Fibroblast of villous mesenchyme (primary cell): ENCODE data around the gene CPZ. TPM values are rescaled to one million over a fixed set of nuclear protein-coding genes. Genes with fewer than 3 reads are reported as not detected.

ENCODE experiments used
- DNase-seq: peaks from one replicate; pipeline ENCODE4 v3.0.0-alpha.2; 2010; ENCODE audit warnings: low read depth
- H3K4me3 ChIP-seq: 2 replicates; pipeline ENCODE4 v1.5.1; 2011; ENCODE audit warnings: low read depth, mild to moderate bottlenecking, low read length
- total RNA-seq: library from RNA; depleted of rRNA; stranded (reverse); fragments of >200 nt; gene quantifications from 2 replicates; pipeline ENCODE4 v1.2.3, GENCODE V29; 2012
- TF ChIP-seq, protein P1 (sequence below): IDR thresholded peaks from 2 replicates; pipeline ENCODE4 v1.5.1; 2012; ENCODE audit warnings: low read depth, mild to moderate bottlenecking, low read length; ENCODE audit not compliant: insufficient read depth

The CPZ gene
- total RNA-seq, 1 donor, result 19.0 TPM

DNA sequence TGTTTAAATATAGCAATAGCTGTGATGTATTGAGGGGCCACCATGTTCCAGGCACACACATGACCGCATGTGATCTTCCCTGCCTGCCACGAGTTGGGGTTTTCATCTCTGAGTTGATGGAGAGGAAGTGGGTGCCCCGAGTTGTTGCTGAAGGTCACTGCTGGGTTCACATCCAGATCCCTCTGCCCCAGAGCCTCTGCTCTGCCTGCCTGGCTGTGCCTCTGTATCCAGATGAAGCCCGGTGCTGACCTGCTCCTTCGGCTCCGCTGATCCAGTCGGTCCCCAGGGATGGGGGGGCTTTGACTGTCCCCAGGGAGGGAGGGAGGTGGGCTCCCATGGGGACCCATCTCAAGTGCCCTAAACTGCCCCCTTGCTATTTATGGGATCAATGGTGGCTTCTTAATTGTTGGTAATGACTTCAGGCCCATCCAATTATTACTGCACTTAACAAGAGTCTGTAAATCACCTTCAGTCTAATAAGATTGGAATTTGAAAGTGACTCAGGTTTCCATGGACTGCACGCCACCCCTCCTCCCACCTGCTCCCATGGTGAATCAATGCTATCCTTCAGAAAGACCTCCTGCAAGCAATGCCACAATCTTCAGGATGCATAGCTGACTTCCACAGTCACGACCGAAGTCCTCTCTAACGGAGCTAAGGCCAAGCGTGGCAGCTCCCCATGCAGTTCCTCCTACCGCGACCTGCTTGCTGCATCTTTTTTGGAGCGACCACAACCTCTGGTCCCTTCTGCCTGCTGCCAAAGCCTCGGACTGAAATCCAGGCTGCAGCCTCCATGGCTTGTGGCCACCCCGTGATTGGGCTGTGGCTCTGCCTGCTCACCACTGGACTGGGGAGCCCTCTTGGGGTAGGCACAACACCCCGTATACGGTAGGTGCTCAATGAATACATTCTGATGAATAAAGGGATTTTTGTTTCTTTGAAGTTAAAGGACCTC is 73.1 kb downstream of the CPZ start:
- no peak for DNase-seq
- TF ChIP-seq, protein P1, sequence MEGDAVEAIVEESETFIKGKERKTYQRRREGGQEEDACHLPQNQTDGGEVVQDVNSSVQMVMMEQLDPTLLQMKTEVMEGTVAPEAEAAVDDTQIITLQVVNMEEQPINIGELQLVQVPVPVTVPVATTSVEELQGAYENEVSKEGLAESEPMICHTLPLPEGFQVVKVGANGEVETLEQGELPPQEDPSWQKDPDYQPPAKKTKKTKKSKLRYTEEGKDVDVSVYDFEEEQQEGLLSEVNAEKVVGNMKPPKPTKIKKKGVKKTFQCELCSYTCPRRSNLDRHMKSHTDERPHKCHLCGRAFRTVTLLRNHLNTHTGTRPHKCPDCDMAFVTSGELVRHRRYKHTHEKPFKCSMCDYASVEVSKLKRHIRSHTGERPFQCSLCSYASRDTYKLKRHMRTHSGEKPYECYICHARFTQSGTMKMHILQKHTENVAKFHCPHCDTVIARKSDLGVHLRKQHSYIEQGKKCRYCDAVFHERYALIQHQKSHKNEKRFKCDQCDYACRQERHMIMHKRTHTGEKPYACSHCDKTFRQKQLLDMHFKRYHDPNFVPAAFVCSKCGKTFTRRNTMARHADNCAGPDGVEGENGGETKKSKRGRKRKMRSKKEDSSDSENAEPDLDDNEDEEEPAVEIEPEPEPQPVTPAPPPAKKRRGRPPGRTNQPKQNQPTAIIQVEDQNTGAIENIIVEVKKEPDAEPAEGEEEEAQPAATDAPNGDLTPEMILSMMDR, result no peak
- no peak overlapping the region for H3K4me3 ChIP-seq

DNA sequence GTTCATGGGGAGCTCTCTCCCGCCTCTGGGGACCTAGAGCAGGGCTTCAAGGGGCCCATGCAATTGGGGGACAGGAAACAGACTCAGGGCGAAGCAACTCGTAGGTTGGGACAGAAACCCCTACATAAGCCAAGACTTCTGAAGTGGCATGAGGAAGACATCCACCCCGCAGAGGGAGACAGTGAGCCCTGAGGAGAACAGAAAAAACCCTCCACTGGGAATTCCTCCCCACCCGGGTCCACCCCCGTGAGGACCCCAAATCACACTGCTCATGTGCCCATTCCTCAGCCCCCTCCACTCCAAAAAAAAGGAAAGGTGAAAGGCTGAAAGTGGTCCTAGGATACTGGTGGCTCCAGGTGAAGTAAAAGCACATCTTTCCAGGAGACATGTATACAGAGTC is 74.0 kb downstream of the CPZ start:
- no peak for DNase-seq
- H3K4me3 ChIP-seq, result no peak overlapping the region
- TF ChIP-seq, protein P1, result no peak

Other genes starting within 250 kb of the CPZ start
- gene ACOX3, start 152.0 kb upstream of the CPZ start, total RNA-seq, result 26.8 and 32.5 TPM in 2 replicates
- gene TRMT44, start 152.0 kb upstream of the CPZ start, total RNA-seq, result 17.4 and 19.4 TPM in 2 replicates
- 0.97 and 2.2 TPM in 2 replicates for gene GPR78, start 12.4 kb upstream of the CPZ start, total RNA-seq